Left renal pelvis (tissue), 4 donors: ENCODE results near the gene ALS2CL. TPM values are rescaled to one million over a fixed set of nuclear protein-coding genes. Genes with fewer than 3 reads are reported as not detected.

ENCODE experiments used
- DNase-seq, 4 donors: peaks; one replicate each; pipeline ENCODE4 v3.0.0-alpha.2; 2013; ENCODE audit warnings: low read depth in 4 of 4, low spot score in 3 of 4
- polyA plus RNA-seq, 4 donors: library from polyadenylated mRNA; unstranded; fragments of 120-200 nt; gene quantifications; one replicate each; pipeline ENCODE4 v1.2.1, GENCODE V29; 2013; ENCODE audit not compliant: insufficient read length in 4 of 4

ALS2CL gene
- polyA plus RNA-seq, 4 donors = 6.2 to 16.4 (median 10.8) TPM

DNA sequence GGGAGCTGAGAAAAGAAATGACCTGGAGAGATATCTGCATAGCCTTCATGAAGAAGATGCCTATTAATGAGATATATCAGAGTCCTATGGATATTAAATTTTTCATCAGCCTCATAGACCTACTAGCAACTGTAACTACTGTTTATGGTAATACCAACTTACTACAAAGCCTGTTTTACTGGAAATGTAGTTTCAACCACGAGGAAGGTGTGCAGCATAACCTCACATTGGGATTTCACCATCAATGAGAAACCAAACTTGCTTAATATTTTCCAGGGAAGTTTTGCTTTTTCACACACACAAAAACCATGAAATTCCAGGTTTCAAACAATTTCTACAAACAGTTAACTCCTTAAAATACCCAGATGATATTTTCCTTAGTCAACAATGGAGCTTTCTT is 49.8 kb downstream of the ALS2CL start:
- no peak for DNase-seq

DNA sequence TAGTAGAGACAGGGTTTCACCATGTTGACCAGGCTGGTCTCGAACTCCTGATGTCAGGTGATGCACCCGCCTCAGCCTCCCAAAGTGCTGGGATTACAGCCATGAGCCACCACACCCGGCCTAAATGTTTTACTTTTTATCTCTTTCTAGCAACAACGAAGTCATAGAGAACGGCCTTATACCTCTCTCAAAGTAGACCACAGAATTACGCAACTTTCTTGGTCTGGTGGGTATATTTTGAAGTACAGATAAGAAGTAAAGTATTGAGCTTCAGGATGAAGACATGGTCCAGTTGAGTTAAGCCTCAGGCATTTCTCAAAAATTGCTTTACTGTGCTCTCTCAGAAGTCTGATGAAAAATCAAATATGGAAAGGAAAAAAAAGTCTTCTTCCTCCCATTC is 50.5 kb downstream of the ALS2CL start:
- no peak for DNase-seq

DNA sequence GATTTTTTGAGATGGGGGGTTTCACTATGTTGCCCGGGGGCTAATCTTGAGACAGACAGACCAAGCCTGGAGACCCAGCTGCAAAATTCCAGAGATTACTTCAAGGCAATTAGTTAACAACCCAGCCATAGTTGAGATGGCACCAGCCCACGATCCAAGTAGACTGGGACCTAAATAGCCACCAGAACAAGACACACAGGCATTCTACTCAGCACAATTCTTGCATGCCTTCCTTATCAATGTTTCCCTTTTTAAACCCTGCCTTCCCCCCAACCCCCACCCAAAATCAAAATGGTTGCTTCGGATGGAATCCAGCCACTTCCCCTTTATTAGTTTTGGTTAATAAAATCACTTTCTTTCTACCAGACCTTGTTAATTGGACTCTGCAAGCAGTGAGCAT is 52.6 kb downstream of the ALS2CL start:
- no peak for DNase-seq

DNA sequence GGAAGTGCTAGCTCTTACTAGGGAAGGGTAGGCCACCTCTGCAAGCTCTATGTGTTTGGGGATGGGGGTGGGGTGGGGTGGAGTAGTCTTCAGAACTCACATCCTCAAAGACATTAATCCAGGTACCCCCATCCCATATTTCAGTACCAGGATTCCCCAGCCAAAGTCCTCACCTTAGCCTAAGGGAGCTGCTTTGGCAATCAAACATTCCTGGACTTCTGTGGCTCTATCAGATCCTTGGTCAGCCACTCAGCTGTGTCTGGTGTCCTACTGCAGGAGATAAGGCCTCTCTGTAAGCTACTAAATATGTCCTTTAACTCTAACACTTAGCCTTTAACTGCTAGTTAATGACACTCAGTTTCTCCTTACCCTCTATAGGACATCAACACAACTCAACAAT is 54.3 kb downstream of the ALS2CL start:
- no peak for DNase-seq

DNA sequence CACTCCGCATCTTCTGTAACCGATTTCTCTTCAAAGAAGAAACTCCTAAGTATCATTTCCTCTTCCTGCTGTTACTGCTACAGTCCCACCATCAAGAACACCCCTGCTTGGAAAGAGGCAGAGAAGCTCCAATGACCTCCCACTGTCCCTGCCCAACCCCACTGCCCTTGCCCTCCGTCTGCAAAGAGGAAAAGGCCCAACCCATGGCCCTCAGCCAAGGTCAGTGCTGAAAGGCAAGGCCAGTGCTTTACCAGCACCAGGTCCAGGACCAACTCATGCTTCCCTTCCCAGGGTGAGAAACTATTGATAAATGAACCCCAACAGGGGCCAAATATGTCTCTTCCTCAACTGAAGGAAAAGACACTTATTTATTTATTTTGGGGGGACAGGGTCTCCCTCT is 58.6 kb downstream of the ALS2CL start:
- DNase-seq = no peak

DNA sequence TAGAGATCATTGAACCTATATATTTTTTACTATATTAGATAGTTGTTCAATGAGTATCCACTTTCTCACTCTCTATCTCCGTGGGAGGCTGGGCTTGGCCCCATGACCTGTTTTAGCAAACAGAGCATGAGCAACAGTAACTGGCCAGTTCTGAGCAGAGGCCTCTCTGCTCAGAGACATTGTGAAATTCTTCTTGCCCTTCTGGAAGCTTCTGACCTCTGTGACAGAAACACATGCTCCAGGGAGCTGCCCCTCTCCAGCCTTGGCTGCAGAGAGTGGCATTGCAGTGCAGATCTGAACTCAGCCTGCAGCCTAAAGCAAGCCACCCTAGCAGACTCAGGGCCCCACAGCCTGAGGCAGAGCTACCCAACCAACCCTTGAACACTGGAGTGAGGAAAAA is 60.7 kb downstream of the ALS2CL start:
- no peak for DNase-seq

DNA sequence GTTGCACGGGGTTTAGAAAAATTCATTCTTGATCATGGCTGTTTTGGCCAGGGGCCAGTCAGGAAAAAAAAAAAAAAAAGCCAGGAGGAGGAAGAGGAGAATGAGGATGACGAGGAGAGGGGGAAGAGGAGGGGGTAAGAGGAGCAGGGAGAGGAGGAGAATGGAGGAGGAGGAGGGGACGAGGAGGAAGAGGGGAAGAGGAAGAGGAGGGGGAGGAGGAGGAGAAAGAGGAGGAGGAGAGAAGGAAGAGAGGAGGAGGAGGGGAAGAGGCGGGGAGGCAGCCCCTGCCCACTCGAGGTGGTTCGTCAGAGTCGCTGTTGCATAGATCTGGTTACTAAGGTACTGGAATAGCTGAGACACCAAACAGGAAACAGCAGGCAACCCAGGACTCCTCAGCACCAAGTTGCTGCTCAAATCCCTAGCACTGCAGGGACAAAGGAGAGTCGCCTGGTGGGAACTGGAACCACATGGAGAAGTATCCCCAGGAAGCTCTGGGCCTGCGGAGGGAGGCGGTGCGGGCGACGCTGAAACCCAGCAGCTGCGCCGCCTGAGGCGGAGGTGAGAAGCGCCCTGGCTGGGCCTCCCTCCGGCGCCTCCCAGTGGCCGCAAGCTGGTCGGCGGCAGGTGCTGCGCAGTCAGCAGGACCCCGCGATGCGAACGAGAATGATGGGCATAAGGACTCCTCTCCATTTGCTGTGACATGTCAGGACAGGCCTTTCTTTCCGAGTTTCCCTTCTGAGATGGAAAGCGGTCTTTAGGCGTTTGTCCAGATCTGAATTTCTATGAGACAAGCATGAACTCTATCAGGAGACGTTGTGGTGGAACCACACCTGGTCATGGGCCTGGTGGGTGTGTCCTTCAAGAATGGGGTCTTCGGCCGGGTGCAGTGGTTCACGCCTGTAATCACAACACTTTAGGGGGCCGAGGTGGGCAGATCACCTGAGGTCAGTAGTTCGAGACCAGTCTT is 63.6 kb downstream of the ALS2CL start:
- DNase-seq = peak; percentile 68 to 76 (median 73)

DNA sequence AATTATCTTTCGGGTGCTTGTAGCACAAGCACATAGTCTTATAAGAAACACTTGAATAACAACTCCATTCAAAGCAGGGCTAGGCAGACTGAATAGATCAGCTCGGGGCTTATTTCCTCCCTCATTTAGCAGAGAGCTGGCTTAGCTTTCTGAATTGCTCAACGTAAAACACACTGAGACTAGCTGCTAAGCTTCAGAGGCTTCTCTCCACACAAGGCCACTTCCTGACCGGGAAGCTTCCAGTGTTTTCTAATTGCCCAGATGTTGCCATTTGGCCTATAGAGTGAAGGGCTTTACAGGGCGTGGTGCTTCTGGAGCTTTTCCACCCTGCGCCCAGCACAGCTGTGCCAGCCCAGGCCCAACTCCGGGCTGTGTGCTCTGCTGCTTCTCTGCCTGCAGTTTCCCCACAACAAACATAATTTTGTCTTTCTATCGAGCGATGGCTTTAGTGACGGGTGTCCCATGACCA is 64.5 kb downstream of the ALS2CL start:
- DNase-seq = no peak

DNA sequence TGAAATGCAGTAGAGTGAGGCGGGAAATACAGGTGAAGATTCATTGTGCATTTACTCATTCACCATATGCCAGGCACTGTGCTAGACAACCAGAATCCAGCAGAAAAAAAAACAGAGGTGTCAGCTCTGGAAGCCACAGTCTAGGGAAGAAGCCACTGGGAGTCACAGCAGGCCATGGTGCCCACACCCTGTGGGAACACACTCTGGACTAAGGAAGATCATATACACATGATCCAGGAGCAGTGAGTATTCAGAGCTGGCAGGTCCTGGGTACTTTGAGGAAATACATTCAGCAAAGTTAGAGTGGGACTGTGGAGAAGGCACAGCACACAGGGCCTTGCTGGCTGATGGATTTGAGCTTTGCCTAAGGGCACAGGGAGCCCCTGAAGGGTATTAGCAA is 66.4 kb downstream of the ALS2CL start:
- no peak for DNase-seq

DNA sequence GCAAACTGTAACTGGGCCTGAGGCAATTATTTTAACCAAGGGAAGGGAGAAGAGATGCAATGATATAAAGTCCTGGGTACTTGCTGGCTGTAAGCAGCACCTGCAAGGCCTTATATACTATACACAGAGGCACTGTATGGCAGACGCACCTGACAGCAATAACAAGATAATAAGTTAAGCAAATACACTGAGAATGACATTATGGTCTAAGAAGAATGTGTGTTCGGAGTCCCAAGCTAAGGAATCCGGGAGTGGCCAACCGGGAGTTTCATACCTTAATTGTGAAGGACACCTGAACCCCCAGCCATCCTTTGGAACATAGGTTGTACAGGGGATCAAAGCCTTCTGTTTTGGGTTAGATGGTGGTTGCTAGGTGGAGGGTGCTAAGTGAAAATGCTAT is 67.4 kb downstream of the ALS2CL start:
- DNase-seq = no peak

DNA sequence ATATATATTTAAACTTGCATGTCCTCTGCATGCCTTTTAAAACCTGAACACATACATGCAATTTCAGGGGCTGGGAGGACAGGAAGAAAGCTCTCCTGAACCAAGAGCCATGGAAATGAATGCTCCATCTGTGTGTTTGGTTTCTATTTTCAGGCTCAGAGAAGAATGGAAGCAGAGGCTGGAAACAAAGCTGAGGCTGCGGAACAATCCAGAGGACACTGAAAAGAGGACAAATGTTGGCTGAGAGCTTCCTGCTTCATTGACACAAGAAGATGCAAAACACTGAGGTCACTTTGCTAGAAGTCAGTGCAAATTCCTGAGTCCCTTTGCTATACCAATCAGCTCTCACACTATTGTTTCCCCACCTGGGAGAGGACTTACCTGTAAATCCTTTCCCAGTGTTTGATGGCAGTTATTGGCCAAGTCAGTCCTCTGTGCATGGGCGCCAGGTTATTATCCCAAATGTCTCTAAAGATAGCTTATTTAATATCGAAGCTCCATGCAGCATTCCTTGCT is 68.4 kb downstream of the ALS2CL start:
- DNase-seq = no peak

DNA sequence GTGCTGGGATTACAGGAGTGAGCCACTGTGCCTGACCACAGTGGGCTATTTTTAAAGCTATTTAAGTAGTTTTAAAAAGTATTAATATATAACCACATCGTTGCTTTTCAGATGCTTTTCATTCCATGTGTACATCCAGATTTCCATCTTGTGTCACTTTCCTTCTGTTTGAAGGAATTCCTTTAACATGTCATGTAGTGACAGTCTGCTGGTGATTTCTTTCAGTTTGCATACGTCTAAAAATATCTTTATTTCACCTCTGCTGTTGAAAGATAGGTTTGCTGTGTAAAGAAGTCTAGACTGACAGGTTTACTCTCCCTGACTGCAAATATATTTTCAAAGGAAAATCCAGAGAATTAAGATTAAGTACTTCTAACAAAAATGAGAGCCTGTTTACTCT is 68.9 kb downstream of the ALS2CL start:
- DNase-seq = no peak

DNA sequence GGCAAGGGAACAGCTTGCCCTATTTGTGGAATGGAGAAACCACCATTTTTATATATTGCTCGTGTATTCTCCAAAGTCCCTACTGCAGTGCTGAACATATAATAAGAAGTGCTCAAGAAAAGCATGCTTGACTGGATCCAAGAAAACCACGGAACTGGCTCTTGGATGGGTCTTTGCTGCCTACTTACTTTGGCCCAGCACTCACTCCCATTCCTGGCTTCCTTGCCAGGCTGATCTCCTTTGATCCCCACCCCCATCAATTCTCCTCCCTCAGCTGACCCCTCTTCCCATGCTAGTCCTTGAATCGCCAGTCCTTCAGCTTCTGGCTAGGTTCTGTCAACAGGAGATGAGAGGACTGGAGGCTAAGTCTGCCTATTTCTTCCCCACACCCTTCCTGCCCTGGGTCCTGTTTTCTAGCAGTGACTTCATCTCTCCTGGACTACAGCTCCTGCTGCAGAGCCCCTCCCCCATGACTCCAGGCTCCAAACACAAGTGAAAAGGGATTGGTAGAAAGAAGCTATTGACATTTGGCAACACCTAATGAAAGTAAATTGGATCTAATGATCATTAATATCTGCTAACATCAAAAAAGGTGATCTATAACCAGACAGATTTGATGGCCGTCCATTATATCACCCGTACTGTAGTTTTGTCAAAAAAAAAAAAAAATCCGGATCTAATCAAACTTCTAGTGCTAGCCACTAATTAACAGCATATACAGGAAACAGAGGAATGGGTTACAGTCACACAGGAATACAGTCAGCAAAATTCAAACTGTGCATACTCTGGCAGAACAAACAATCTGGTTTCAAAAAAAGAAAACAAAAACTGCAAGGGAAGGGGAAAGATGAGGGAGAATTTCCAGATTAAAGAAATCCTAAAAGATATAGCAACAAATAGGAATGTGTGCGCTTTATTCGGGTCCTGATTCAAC is 73.4 kb downstream of the ALS2CL start:
- DNase-seq = no peak

Other genes starting within 250 kb of the ALS2CL start
- gene LTF, start 228.8 kb downstream of the ALS2CL start, polyA plus RNA-seq = 1 to 10 TPM; 1.5 to 2.9 (median 2.3) TPM
- gene RTP3, start 195.7 kb downstream of the ALS2CL start, polyA plus RNA-seq = not detected
- 1 to 10 TPM; 1.9 to 2.4 (median 2.1) TPM for gene LRRC2, start 127.4 kb downstream of the ALS2CL start, polyA plus RNA-seq
- gene FAM240A, start 81.2 kb downstream of the ALS2CL start, polyA plus RNA-seq = under 1 TPM in 1 of 4 donors, not detected in 3; 0.09 TPM
- gene TMIE, start 7.7 kb upstream of the ALS2CL start, polyA plus RNA-seq = 1 to 10 TPM in 1 of 4 donors, under 1 TPM in 3; 0.45 to 1.0 (median 0.83) TPM
- gene PRSS50, start 24.2 kb upstream of the ALS2CL start, polyA plus RNA-seq = 1 to 10 TPM; 1.2 to 3.3 (median 2.2) TPM
- gene MYL3, start 169.8 kb upstream of the ALS2CL start, polyA plus RNA-seq = 10 to 100 TPM in 3 of 4 donors, 1 to 10 TPM in 1; 8.9 to 23.7 (median 21.1) TPM
- gene PTH1R, start 184.0 kb upstream of the ALS2CL start, polyA plus RNA-seq = 100 to 1,000 TPM in 3 of 4 donors, 10 to 100 TPM in 1; 48.6 to 247 (median 162) TPM